Neutrophil (primary cell): ENCODE results near the gene CNTNAP4.

Experiments
- H3K27ac ChIP-seq: fragments of 200-600 bp; sonication (generic); 2 replicates; pipeline ENCODE4 v1.5.1; 2016; ENCODE audit warnings: mild to moderate bottlenecking, moderate library complexity
- H3K27me3 ChIP-seq: fragments of 200-600 bp; sonication (generic); 2 replicates; pipeline ENCODE4 v1.6.0; 2016; ENCODE audit warnings: mild to moderate bottlenecking
- H3K36me3 ChIP-seq: fragments of 200-600 bp; sonication (generic); 2 replicates; pipeline ENCODE4 v1.5.1; 2017
- H3K4me1 ChIP-seq, 2 experiments: fragments of 200-600 bp in 1 of 2; sonication (generic) in 1 of 2; 1 replicate in 1 of 2; 2 replicates in 1 of 2; pipeline versions ENCODE4 v1.5.1 to v1.6.1; 2013 to 2016; ENCODE audit warnings: low read depth in 1 of 2, low read length in 1 of 2, mild to moderate bottlenecking in 1 of 2, moderate library complexity in 1 of 2; ENCODE audit not compliant: control insufficient read depth in 1 of 2, insufficient read depth in 1 of 2
- H3K4me3 ChIP-seq, 2 experiments: fragments of 200-600 bp in 1 of 2; sonication (generic) in 1 of 2; 1 replicate in 1 of 2; 2 replicates in 1 of 2; pipeline ENCODE4 v1.5.1; 2013 to 2016; ENCODE audit warnings: low read depth in 1 of 2, low read length in 1 of 2, mild to moderate bottlenecking in 1 of 2, moderate library complexity in 1 of 2
- H3K9me3 ChIP-seq: fragments of 200-600 bp; sonication (generic); 2 replicates; pipeline ENCODE4 v1.5.1; 2016
- CTCF ChIP-seq: fragments of 200-600 bp; sonication (generic); IDR thresholded peaks from 2 replicates; pipeline ENCODE4 v1.5.1; 2016; ENCODE audit warnings: antibody characterized with exemption

CNTNAP4 gene

GRCh38 chr16:76573281-76573680 is 296.1 kb downstream of the CNTNAP4 start:
- no peak overlapping the region for H3K4me3 ChIP-seq
- no peaks in the 10 kb centered on the region for H3K36me3 ChIP-seq
- H3K27ac ChIP-seq, result no peak overlapping the region
- H3K4me1 ChIP-seq, result no peaks in the 10 kb centered on the region
- H3K27me3 ChIP-seq, result no peaks in the 10 kb centered on the region
- TF ChIP-seq CTCF, result no peak
- H3K9me3 ChIP-seq, result no peaks in the 10 kb centered on the region

GRCh38 chr16:76574651-76575050 is 297.4 kb downstream of the CNTNAP4 start:
- Histone ChIP-seq H3K27ac (no peak overlapping the region), H3K9me3 (no peaks in the 10 kb centered on the region), H3K36me3 (no peaks in the 10 kb centered on the region), H3K4me1 (no peaks in the 10 kb centered on the region), H3K27me3 (no peaks in the 10 kb centered on the region), H3K4me3 (no peak overlapping the region)
- TF ChIP-seq CTCF, result no peak

GRCh38 chr16:76576526-76576925 is 299.3 kb downstream of the CNTNAP4 start:
- Histone ChIP-seq H3K27ac (no peak overlapping the region), H3K27me3 (no peaks in the 10 kb centered on the region), H3K4me1 (no peaks in the 10 kb centered on the region), H3K9me3 (no peaks in the 10 kb centered on the region), H3K4me3 (no peak overlapping the region), H3K36me3 (no peaks in the 10 kb centered on the region)
- TF ChIP-seq CTCF, result no peak

GRCh38 chr16:76577003-76577402 is 299.8 kb downstream of the CNTNAP4 start:
- H3K4me1 ChIP-seq, result no peaks in the 10 kb centered on the region

GRCh38 chr16:76579277-76579922 is 302.2 kb downstream of the CNTNAP4 start:
- H3K9me3 ChIP-seq, result no peaks in the 10 kb centered on the region
- H3K36me3 ChIP-seq, result no peaks in the 10 kb centered on the region
- TF ChIP-seq CTCF, result no peak
- H3K27ac ChIP-seq, result no peak overlapping the region
- no peaks in the 10 kb centered on the region for H3K4me1 ChIP-seq
- no peak overlapping the region for H3K4me3 ChIP-seq
- no peaks in the 10 kb centered on the region for H3K27me3 ChIP-seq

More at GRCh38 chr16:76577003-76577402, 299.8 kb downstream of the CNTNAP4 start:
- H3K9me3 ChIP-seq, result no peaks in the 10 kb centered on the region
- no peak overlapping the region for H3K4me3 ChIP-seq
- no peaks in the 10 kb centered on the region for H3K36me3 ChIP-seq
- no peaks in the 10 kb centered on the region for H3K27me3 ChIP-seq
- no peak overlapping the region for H3K27ac ChIP-seq
- TF ChIP-seq CTCF, result no peak
